Neutrophil (primary cell): ENCODE data around the gene AMOTL1.

Source experiments
- H3K27ac ChIP-seq: fragments of 200-600 bp; sonication (generic); 2 replicates; pipeline ENCODE4 v1.5.1; 2016; ENCODE audit warnings: mild to moderate bottlenecking, moderate library complexity
- H3K27me3 ChIP-seq: fragments of 200-600 bp; sonication (generic); 2 replicates; pipeline ENCODE4 v1.6.0; 2016; ENCODE audit warnings: mild to moderate bottlenecking
- H3K36me3 ChIP-seq: fragments of 200-600 bp; sonication (generic); 2 replicates; pipeline ENCODE4 v1.5.1; 2017
- H3K4me1 ChIP-seq, 2 experiments: fragments of 200-600 bp in 1 of 2; sonication (generic) in 1 of 2; 1 replicate in 1 of 2; 2 replicates in 1 of 2; pipeline versions ENCODE4 v1.5.1 to v1.6.1; 2013 to 2016; ENCODE audit warnings: low read depth in 1 of 2, low read length in 1 of 2, mild to moderate bottlenecking in 1 of 2, moderate library complexity in 1 of 2; ENCODE audit not compliant: control insufficient read depth in 1 of 2, insufficient read depth in 1 of 2
- H3K4me3 ChIP-seq, 2 experiments: fragments of 200-600 bp in 1 of 2; sonication (generic) in 1 of 2; 1 replicate in 1 of 2; 2 replicates in 1 of 2; pipeline ENCODE4 v1.5.1; 2013 to 2016; ENCODE audit warnings: low read depth in 1 of 2, low read length in 1 of 2, mild to moderate bottlenecking in 1 of 2, moderate library complexity in 1 of 2
- H3K9me3 ChIP-seq: fragments of 200-600 bp; sonication (generic); 2 replicates; pipeline ENCODE4 v1.5.1; 2016
- TF ChIP-seq, protein P1 (sequence below): fragments of 200-600 bp; sonication (generic); IDR thresholded peaks from 2 replicates; pipeline ENCODE4 v1.5.1; 2016; ENCODE audit warnings: antibody characterized with exemption

Gene AMOTL1

DNA sequence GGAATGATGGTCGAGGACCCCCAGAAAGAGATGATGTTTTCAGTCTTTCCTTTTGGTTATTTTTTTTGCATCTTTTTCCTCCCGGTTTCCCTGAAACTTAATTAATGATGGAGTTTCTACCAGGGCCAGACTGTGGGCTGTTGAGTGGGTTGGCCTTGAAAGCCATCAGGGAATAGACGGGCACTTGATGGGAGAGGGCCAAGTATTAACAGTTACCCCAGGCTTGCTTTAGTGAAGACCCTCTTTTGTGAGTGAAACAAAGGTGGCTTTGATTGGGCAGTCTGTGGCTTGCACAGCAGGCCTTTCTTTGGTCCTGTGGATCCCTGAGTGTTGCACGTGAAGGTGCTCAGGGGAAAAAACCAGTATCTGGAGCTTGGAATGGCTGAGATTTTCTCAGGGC lies 56.9 kb downstream of the AMOTL1 start:
- Histone ChIP-seq H3K27me3 (no peaks in the 10 kb centered on the region), H3K36me3 (no peaks in the 10 kb centered on the region), H3K9me3 (no peaks in the 10 kb centered on the region), H3K4me1 (no peaks in the 10 kb centered on the region), H3K27ac (no peak overlapping the region), H3K4me3 (no peak overlapping the region)
- TF ChIP-seq, protein P1, sequence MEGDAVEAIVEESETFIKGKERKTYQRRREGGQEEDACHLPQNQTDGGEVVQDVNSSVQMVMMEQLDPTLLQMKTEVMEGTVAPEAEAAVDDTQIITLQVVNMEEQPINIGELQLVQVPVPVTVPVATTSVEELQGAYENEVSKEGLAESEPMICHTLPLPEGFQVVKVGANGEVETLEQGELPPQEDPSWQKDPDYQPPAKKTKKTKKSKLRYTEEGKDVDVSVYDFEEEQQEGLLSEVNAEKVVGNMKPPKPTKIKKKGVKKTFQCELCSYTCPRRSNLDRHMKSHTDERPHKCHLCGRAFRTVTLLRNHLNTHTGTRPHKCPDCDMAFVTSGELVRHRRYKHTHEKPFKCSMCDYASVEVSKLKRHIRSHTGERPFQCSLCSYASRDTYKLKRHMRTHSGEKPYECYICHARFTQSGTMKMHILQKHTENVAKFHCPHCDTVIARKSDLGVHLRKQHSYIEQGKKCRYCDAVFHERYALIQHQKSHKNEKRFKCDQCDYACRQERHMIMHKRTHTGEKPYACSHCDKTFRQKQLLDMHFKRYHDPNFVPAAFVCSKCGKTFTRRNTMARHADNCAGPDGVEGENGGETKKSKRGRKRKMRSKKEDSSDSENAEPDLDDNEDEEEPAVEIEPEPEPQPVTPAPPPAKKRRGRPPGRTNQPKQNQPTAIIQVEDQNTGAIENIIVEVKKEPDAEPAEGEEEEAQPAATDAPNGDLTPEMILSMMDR, result no peak

DNA sequence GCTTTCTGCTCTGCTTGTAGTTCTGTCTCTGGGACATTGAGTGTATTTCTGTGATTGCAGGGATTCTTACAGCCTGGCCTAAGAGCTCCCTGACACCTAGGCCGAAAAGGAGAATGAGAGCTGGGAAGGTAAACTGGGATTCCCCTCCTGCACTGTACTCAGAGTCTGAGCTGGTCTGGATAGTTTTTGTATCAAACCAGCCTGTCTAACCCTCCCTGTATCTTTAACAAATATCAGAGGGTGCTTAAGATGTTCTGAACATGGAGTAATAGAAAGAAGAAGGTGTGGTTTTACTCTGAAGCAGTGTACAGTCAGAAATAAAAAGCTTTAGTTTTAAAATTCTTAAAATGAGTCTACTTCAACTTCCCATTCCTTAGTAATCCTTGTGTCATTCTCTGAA lies 57.3 kb downstream of the AMOTL1 start:
- Histone ChIP-seq H3K27ac (no peak overlapping the region), H3K27me3 (no peaks in the 10 kb centered on the region), H3K4me3 (no peak overlapping the region), H3K4me1 (no peaks in the 10 kb centered on the region), H3K36me3 (no peaks in the 10 kb centered on the region), H3K9me3 (no peaks in the 10 kb centered on the region)
- TF ChIP-seq, protein P1, result no peak

DNA sequence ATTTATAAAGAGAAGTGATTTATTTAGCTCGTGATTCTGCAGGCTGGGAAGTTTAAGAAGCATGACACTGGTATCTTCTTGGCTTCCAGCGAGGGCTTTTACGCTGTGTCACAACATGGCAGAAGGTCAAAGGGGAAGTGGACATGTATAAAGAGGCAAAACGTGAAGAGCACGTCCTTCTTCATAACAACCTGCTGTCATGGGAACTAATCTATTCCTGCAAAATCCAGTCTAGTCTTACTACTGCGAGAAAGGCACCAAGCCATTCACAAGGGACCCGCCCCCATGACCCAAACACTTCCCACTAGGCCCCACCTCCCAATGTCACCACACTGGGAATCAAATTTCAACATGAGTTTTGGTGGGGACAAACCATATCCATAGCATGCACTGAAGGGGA lies 58.3 kb downstream of the AMOTL1 start:
- Histone ChIP-seq H3K4me3 (no peak overlapping the region), H3K9me3 (no peaks in the 10 kb centered on the region), H3K4me1 (no peaks in the 10 kb centered on the region), H3K36me3 (no peaks in the 10 kb centered on the region), H3K27ac (no peak overlapping the region), H3K27me3 (no peaks in the 10 kb centered on the region)
- TF ChIP-seq, protein P1, result no peak

DNA sequence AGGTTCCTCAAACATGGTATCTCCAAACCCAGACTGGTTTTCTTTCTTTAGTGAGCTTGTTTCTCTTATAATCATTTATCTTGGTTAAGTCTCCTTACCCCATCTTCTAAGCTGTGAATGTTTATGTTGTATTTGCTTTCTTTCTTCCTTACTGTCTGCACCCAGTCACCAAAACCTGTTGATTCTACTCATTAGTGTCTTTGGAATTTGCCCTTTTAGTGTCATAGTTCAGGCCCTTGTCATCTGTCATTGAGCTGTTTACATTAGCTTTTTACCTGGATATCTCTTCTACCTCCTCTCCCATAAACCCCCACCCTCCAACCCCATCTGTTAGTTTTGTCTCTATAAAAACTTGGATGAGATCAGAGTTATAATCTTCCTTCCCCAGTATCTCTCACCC lies 59.9 kb downstream of the AMOTL1 start:
- no peaks in the 10 kb centered on the region for H3K4me1 ChIP-seq
- no peaks in the 10 kb centered on the region for H3K36me3 ChIP-seq
- H3K27me3 ChIP-seq, result no peaks in the 10 kb centered on the region
- H3K9me3 ChIP-seq, result no peaks in the 10 kb centered on the region
- no peak overlapping the region for H3K4me3 ChIP-seq
- TF ChIP-seq, protein P1, result no peak
- no peak overlapping the region for H3K27ac ChIP-seq

DNA sequence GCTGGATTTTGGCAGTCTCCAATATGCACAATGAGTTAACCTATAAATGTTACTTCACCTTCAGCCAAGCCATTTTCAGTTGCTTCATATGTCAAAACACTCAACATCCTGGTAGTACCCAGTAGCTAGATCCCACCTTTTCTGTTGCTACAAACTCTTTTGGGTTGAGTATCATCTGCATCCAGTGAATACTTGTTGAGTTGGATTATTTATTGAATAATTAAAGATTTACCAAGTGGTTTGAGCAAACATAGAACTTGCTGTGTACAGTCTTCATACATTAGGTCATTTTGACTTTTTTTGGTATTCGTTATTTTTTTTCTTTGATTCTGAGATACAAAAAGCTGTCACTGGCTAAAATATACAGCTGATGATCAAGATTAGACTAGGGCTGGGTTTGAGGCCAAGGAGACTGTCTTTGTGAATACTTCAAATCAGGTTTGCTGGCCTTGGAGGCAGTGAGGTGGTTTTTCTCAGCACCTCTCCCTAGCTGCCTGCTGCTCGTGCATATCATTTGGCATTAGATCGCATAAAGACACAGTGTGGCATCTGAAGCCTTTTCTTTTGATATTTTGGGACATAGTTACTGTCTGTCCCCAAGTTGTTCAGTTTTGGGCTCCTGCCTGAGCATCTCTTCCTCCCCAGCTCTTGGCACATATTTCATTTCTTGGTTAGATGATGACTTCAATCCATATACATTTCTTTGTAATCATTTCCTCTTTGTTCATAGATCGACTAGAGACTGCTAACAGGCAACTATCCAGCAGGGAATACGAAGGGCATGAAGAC lies 62.8 kb downstream of the AMOTL1 start:
- Histone ChIP-seq H3K4me1 (no peaks in the 10 kb centered on the region), H3K4me3 (no peak overlapping the region), H3K27me3 (no peaks in the 10 kb centered on the region), H3K27ac (no peak overlapping the region), H3K36me3 (no peaks in the 10 kb centered on the region), H3K9me3 (no peaks in the 10 kb centered on the region)
- TF ChIP-seq, protein P1, result no peak
